ENCODE measurements around the gene MED16. TPM values are rescaled to one million over a fixed set of nuclear protein-coding genes. Genes with fewer than 3 reads are reported as not detected.

The MED16 gene
- total and polyA plus RNA-seq, 2 donors (not counting 1 experiment from before 2014, with no cell fraction given): 19.3 to 35.0 TPM

DNA sequence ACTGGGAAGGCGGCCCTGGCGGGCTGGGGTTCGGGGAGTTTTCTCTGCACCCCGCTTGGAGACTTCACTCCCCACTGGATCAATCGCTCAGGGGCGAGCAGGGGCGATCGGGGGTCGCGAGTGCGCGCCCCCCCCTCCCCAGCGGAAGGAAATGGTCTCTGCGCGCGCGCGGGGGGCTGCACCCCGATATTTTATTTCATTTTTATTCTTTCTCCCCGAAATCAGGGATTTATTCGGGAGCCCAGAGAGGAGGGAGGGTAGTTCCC, 33.3 kb upstream of the MED16 start:
- H2AFZ ChIP-seq (ENCODE audit: low read length): no peak overlapping the region
- TF ChIP-seq, protein P1, sequence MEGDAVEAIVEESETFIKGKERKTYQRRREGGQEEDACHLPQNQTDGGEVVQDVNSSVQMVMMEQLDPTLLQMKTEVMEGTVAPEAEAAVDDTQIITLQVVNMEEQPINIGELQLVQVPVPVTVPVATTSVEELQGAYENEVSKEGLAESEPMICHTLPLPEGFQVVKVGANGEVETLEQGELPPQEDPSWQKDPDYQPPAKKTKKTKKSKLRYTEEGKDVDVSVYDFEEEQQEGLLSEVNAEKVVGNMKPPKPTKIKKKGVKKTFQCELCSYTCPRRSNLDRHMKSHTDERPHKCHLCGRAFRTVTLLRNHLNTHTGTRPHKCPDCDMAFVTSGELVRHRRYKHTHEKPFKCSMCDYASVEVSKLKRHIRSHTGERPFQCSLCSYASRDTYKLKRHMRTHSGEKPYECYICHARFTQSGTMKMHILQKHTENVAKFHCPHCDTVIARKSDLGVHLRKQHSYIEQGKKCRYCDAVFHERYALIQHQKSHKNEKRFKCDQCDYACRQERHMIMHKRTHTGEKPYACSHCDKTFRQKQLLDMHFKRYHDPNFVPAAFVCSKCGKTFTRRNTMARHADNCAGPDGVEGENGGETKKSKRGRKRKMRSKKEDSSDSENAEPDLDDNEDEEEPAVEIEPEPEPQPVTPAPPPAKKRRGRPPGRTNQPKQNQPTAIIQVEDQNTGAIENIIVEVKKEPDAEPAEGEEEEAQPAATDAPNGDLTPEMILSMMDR (conservative IDR thresholded peaks at IDR 0.05 in 1 of 2, IDR thresholded peaks at IDR 0.05 in 1 of 2; ENCODE audit: low read depth in 1 of 2, low read length in 2 of 2): no peak
- no peak for TF ChIP-seq EZH2 (IDR thresholded peaks at IDR 0.05; ENCODE audit: low read length, missing control alignments)

DNA sequence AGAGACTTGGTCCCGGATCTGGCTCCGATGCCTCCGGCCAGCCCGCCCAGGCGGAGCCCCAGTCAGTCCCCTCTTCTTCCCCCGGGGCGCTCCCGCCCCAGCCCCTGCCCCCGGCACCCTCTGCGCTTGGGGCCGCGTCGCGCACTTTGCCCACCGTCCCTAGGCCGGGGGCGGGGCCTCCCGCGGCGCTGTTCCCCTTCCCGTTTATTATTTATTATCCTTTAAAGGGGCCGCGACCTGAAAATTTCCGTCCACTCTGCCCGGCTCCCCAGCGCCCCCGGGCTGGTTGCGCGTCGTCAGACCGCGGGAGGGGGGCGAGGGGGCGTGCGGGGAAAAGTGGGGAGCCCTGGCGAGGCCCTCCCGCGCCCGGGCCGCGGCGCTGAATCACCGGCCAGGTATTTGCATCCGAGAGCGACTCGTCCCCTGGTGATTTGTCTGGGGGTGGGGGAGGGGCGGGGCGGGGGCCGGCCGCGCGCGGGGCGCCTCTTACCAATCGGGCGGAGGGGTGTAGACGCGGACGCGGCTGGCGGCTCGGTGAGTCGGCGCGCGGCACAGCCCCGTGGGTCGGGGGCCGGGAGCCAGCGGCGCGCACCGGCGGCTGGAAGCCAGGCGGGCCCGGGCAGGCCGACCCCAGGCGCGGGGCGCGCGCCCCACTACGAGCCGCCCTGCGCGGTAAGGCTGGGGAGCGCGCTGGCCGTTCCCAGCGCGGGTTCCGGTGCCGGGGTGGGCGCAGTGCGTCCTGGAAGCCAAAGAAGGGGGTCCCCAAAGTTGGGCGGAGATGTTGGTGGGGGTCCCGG, 32.7 kb upstream of the MED16 start, which contains the start of gene ARID3A:
Gene ARID3A (plus strand): TSS at position 510 of the 797 bp plus-strand sequence. CDS start 3,494 bp downstream, outside the sequence.
- DNase-seq (ENCODE audit: low read depth in 2 of 2): peak; percentile 80 to 82

More for the DNA sequence above, 33.3 kb upstream of the MED16 start:
- Histone ChIP-seq H3K4me2 (ENCODE audit: extremely low read depth, insufficient read depth, low read length) (peak overlapping the region; percentile 15), H4K20me1 (ENCODE audit: control insufficient read depth, extremely low read depth, insufficient read depth, low read length) (no peaks in the 10 kb centered on the region), H3K27me3 (ENCODE audit: control insufficient read depth, insufficient read depth, low read length) (no peaks in the 10 kb centered on the region), H3K9ac (ENCODE audit: insufficient read depth, low read length) (peak overlapping the region; percentile 68), H3K9me3 (ENCODE audit: control insufficient read depth, insufficient read depth, low read depth, low read length) (no peaks in the 10 kb centered on the region), H3K4me1 (ENCODE audit: control insufficient read depth, extremely low read depth, insufficient read depth, low read length) (peaks cover 6% of the 10 kb centered on the region), H3K4me3 (replicated peaks in 1 of 4; ENCODE audit: control extremely low read depth in 1 of 4, insufficient read depth in 1 of 4, low read depth in 3 of 4, low read length in 4 of 4) (peak overlapping the region; percentile 40 to 84 (median 66)), H3K79me2 (ENCODE audit: control insufficient read depth, insufficient read depth, low read length) (peaks cover 22% of the 10 kb centered on the region), H3K27ac (ENCODE audit: insufficient read depth, low read length) (peak overlapping the region; percentile 63), H3K36me3 (ENCODE audit: control insufficient read depth, insufficient read depth, low read length) (peaks cover 2% of the 10 kb centered on the region)
- DNase-seq (ENCODE audit: low read depth in 2 of 2): no peak

DNA sequence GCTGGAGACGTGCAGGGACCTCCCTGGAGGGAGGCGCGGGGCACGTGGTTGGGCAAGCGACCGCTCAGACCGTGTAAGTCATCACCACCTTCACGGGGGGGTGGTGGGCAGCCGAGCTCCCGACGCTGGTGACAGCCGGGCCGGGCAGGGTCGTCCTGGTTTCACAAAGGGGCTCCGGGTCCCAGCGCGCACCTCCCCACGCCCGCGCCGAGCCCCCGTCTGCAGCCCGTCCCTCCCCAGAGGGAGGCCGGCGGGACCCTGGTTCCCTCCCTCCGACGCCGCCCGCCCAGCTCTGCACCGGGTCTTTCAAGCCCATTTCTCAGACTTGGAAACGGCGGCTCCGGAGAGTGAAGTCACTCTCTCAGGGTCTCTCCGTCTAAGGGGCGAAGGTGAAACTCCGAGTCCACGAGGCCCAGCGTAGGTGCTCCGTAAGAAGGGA, 32.1 kb upstream of the MED16 start:
- peaks cover 4% of the 10 kb centered on the region for H3K27me3 ChIP-seq (ENCODE audit: control insufficient read depth, insufficient read depth, low read length)
- H3K27ac ChIP-seq (ENCODE audit: insufficient read depth, low read length): peak overlapping the region; percentile 83
- peak overlapping the region; percentile 68 for H3K9ac ChIP-seq (ENCODE audit: insufficient read depth, low read length)
- H2AFZ ChIP-seq (ENCODE audit: low read length): peak overlapping the region; percentile 70
- peak; percentile 12 to 75 for DNase-seq (ENCODE audit: low read depth in 2 of 2)
- H3K4me3 ChIP-seq (replicated peaks in 1 of 4; ENCODE audit: control extremely low read depth in 1 of 4, insufficient read depth in 1 of 4, low read depth in 3 of 4, low read length in 4 of 4): peak overlapping the region; percentile 57 to 84 (median 78)
- H3K79me2 ChIP-seq (ENCODE audit: control insufficient read depth, insufficient read depth, low read length): peaks cover 22% of the 10 kb centered on the region
- peaks cover 2% of the 10 kb centered on the region for H3K36me3 ChIP-seq (ENCODE audit: control insufficient read depth, insufficient read depth, low read length)
- H3K4me2 ChIP-seq (ENCODE audit: extremely low read depth, insufficient read depth, low read length): peak overlapping the region; percentile 88
- no peaks in the 10 kb centered on the region for H4K20me1 ChIP-seq (ENCODE audit: control insufficient read depth, extremely low read depth, insufficient read depth, low read length)
- peaks cover 6% of the 10 kb centered on the region for H3K4me1 ChIP-seq (ENCODE audit: control insufficient read depth, extremely low read depth, insufficient read depth, low read length)
- no peak for TF ChIP-seq EZH2 (IDR thresholded peaks at IDR 0.05; ENCODE audit: low read length, missing control alignments)
- TF ChIP-seq, protein P1 (conservative IDR thresholded peaks at IDR 0.05 in 1 of 2, IDR thresholded peaks at IDR 0.05 in 1 of 2; ENCODE audit: low read depth in 1 of 2, low read length in 2 of 2): no peak
- no peaks in the 10 kb centered on the region for H3K9me3 ChIP-seq (ENCODE audit: control insufficient read depth, insufficient read depth, low read depth, low read length)

More for the DNA sequence above, 32.7 kb upstream of the MED16 start, which contains the start of gene ARID3A:
- H4K20me1 ChIP-seq (ENCODE audit: control insufficient read depth, extremely low read depth, insufficient read depth, low read length): no peaks in the 10 kb centered on the region
- peak within 1 kb of the TSS; percentile 68 for H3K9ac ChIP-seq (ENCODE audit: insufficient read depth, low read length)
- peak within 1 kb of the TSS; percentile 57 to 84 (median 79) for H3K4me3 ChIP-seq (replicated peaks in 1 of 4; ENCODE audit: control extremely low read depth in 1 of 4, insufficient read depth in 1 of 4, low read depth in 3 of 4, low read length in 4 of 4)
- peaks cover 22% of the 10 kb centered on the region for H3K79me2 ChIP-seq (ENCODE audit: control insufficient read depth, insufficient read depth, low read length)
- H3K9me3 ChIP-seq (ENCODE audit: control insufficient read depth, insufficient read depth, low read depth, low read length): no peaks in the 10 kb centered on the region
- peak within 1 kb of the TSS; percentile 70 for H2AFZ ChIP-seq (ENCODE audit: low read length)
- H3K4me1 ChIP-seq (ENCODE audit: control insufficient read depth, extremely low read depth, insufficient read depth, low read length): peaks cover 6% of the 10 kb centered on the region
- no peaks in the 10 kb centered on the region for H3K27me3 ChIP-seq (ENCODE audit: control insufficient read depth, insufficient read depth, low read length)
- H3K36me3 ChIP-seq (ENCODE audit: control insufficient read depth, insufficient read depth, low read length): peaks cover 2% of the 10 kb centered on the region
- peak within 1 kb of the TSS; percentile 83 for H3K27ac ChIP-seq (ENCODE audit: insufficient read depth, low read length)
- TF ChIP-seq EZH2 (IDR thresholded peaks at IDR 0.05; ENCODE audit: low read length, missing control alignments): no peak
- TF ChIP-seq, protein P1 (conservative IDR thresholded peaks at IDR 0.05 in 1 of 2, IDR thresholded peaks at IDR 0.05 in 1 of 2; ENCODE audit: low read depth in 1 of 2, low read length in 2 of 2): no peak
- peak within 1 kb of the TSS; percentile 88 for H3K4me2 ChIP-seq (ENCODE audit: extremely low read depth, insufficient read depth, low read length)
